BE2C (cell line): Measurements from ENCODE around the gene ADAM15.
A peak's percentile ranks its signal among the peaks of the same experiment; 100 is the strongest.

Experiments
- DNase-seq: peaks from one replicate; pipeline ENCODE4 v3.0.0-alpha.2; 2020
- H3K27me3 ChIP-seq: fragments of 250-450 bp; sonication (Bioruptor Pico); 2 replicates; pipeline ENCODE4 v1.5.1; 2020; ENCODE audit warnings: mild to moderate bottlenecking
- H3K36me3 ChIP-seq: fragments of 250-450 bp; sonication (Bioruptor Pico); 2 replicates; pipeline ENCODE4 v1.5.1; 2020; ENCODE audit warnings: mild to moderate bottlenecking
- H3K4me1 ChIP-seq: fragments of 250-450 bp; sonication (Bioruptor Pico); 2 replicates; pipeline ENCODE4 v1.5.1; 2020
- H3K4me3 ChIP-seq: 2 replicates; pipeline ENCODE4 v1.5.1; 2011; ENCODE audit warnings: low read depth, low read length
- H3K9me3 ChIP-seq: fragments of 250-450 bp; sonication (Bioruptor Pico); 2 replicates; pipeline ENCODE4 v1.5.1; 2020
- CTCF ChIP-seq: IDR thresholded peaks from 2 replicates; pipeline ENCODE4 v1.5.1; 2012; ENCODE audit warnings: mild to moderate bottlenecking, low read depth, low read length

The ADAM15 gene

GRCh38 chr1:155083865-155084721, 33.0 kb downstream of the ADAM15 start:
- Histone ChIP-seq H3K36me3 (no peaks in the 10 kb centered on the region), H3K4me1 (peaks cover 8% of the 10 kb centered on the region), H3K4me3 (peak overlapping the region; percentile 77), H3K9me3 (no peaks in the 10 kb centered on the region), H3K27me3 (peaks cover 39% of the 10 kb centered on the region)
- TF ChIP-seq CTCF, result no peak; the same call in 1 of the 2 replicates
- DNase-seq, result no peak

- Histone ChIP-seq H3K36me3 (no peaks in the 10 kb centered on the region), H3K4me1 (peaks cover 8% of the 10 kb centered on the region), H3K9me3 (no peaks in the 10 kb centered on the region), H3K4me3 (peak overlapping the region; percentile 77), H3K27me3 (peaks cover 31% of the 10 kb centered on the region)
- DNase-seq, result peak; percentile 96
- peak; percentile 90 for TF ChIP-seq CTCF
These were observed 33.8 kb downstream of the ADAM15 start for GRCh38 chr1:155084722-155085503.

- Histone ChIP-seq H3K27me3 (peaks cover 24% of the 10 kb centered on the region), H3K9me3 (no peaks in the 10 kb centered on the region), H3K4me3 (peak overlapping the region; percentile 77), H3K36me3 (no peaks in the 10 kb centered on the region), H3K4me1 (peaks cover 5% of the 10 kb centered on the region)
- no peak for TF ChIP-seq CTCF
- DNase-seq, result no peak
These were observed 34.5 kb downstream of the ADAM15 start for GRCh38 chr1:155085504-155086127.

GRCh38 chr1:155086128-155086741, 35.1 kb downstream of the ADAM15 start:
- H3K36me3 ChIP-seq, result no peaks in the 10 kb centered on the region
- H3K4me1 ChIP-seq, result peaks cover 9% of the 10 kb centered on the region
- DNase-seq, result peak; percentile 78
- peaks cover 18% of the 10 kb centered on the region for H3K27me3 ChIP-seq
- TF ChIP-seq CTCF, result peak; percentile 84
- peak overlapping the region; percentile 77 for H3K4me3 ChIP-seq
- H3K9me3 ChIP-seq, result no peaks in the 10 kb centered on the region

- H3K36me3 ChIP-seq, result no peaks in the 10 kb centered on the region
- H3K4me3 ChIP-seq, result no peak overlapping the region
- H3K4me1 ChIP-seq, result peaks cover 9% of the 10 kb centered on the region
- H3K27me3 ChIP-seq, result peaks cover 10% of the 10 kb centered on the region
- TF ChIP-seq CTCF, result peak; percentile 22; the same call in 1 of the 2 replicates
- DNase-seq, result no peak
- no peaks in the 10 kb centered on the region for H3K9me3 ChIP-seq
These were observed 35.9 kb downstream of the ADAM15 start for GRCh38 chr1:155086856-155087535.
